ENCODE results near the gene GOLGA6L7.

- no peak for TF ChIP-seq CTCF (IDR thresholded peaks at IDR 0.05; ENCODE audit: low read length)
- TF ChIP-seq EZH2 (optimal IDR thresholded peaks at IDR 0.05; ENCODE audit: low read depth, low read length), result no peak
- no peak for TF ChIP-seq EZH2phosphoT487 (IDR thresholded peaks at IDR 0.05; ENCODE audit: low read length)
Measured at GRCh38 chr15:28888900-28889299, 40.5 kb upstream of the GOLGA6L7 start.

All from MM.1S (cell line).